Bladder microvascular endothelial cell (primary cell): ENCODE results near the gene POLR3B. TPM values are rescaled to one million over a fixed set of nuclear protein-coding genes. Genes with fewer than 3 reads are reported as not detected.

Source experiments
- total RNA-seq: library from RNA; depleted of rRNA; stranded (reverse); fragments of >200 nt; gene quantifications from 2 replicates; pipeline ENCODE4 v1.2.3, GENCODE V29; 2014

POLR3B gene
- 5.5 and 10.3 TPM in 2 replicates for total RNA-seq

DNA sequence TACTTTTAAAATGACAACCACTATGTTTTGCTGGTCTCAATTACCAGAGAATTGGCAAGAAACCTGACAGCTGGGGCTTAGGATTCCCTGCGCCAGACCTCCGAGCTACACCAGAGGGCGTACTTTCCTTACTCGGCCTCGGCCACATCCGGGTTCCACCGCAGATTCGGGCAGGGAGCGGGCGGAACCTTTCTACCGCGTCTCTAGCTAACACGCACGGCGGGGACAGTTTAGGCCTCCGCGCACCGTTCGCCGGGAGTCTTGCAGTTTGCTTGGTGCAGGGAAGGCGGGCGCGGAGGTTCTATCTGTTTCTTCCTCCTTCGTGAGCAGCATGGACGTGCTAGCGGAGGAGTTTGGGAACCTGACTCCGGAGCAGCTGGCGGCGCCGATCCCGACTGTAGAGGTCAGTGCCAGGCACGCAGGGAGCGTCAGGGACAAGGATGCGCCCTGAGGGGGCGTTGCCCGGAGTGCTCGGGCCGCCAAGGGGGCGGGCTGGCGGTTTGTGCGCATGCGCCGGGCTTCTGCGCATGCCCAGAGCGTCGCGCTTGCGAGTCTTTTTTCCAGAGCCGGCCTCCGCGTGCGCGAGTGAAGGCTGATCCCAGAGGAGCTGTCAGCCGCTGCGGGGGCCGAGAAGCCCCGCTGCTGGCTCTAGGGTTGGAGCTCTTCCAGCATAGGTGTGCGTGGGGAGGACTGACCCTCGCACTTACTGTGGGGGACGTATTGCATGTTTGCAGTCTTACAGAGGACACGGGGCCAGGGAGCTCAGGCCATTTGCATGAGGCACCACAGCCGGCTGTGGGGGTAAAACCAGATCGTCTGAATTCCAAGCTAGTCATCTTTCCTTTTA is at the start of gene POLR3B:
POLR3B (plus strand) TSS at position 200 of the 847 bp plus-strand sequence; CDS start at position 332, 132 bp downstream.

Other genes with a start within 250 kb of the POLR3B start
- gene NUAK1, start 218.8 kb upstream of the POLR3B start, total RNA-seq = 76.9 and 120 TPM in 2 replicates
- gene CKAP4, start 109.7 kb upstream of the POLR3B start, total RNA-seq = 50.2 and 92.3 TPM in 2 replicates
- 41.9 and 44.7 TPM in 2 replicates for gene TCP11L2, start 55.0 kb upstream of the POLR3B start, total RNA-seq
- not detected in 2 replicates for gene RFX4, start 225.3 kb downstream of the POLR3B start, total RNA-seq